Kidney (tissue), 14 donors: ENCODE results near the gene G6PC1. TPM values are rescaled to one million over a fixed set of nuclear protein-coding genes. Genes with fewer than 3 reads are reported as not detected.
"Not testable (repeated sequence)": the region's sequence is repeated elsewhere in the genome, so short reads cannot be mapped to it uniquely, and the experiment has no call there.

Source experiments
- DNase-seq, 5 donors: peaks; one replicate each; pipeline ENCODE4 v3.0.0-alpha.2; 2013 to 2020
- FAIRE-seq: peaks from 2 replicates; lab custom pipeline; 2012; peaks lifted over from hg19 to GRCh38; lab: Jason Lieb, UNC
- H3K27ac ChIP-seq, 2 donors: one replicate each; pipeline ENCODE4 v1.7.0; 2013; ENCODE audit warnings: low read depth in 2 of 2, low read length in 2 of 2, inconsistent platforms in 1 of 2
- H3K27me3 ChIP-seq: one replicate; pipeline ENCODE4 v1.7.1; 2013; ENCODE audit warnings: low read length, inconsistent platforms; ENCODE audit not compliant: control insufficient read depth, insufficient read depth
- H3K36me3 ChIP-seq, 3 donors: one replicate each; pipeline versions ENCODE4 v1.7.0 to v1.7.1; 2013; ENCODE audit warnings: low read length in 3 of 3, control low read depth in 1 of 3, inconsistent platforms in 1 of 3; ENCODE audit not compliant: insufficient read depth in 3 of 3, control insufficient read depth in 2 of 3
- H3K4me1 ChIP-seq, 3 donors: one replicate each; pipeline versions ENCODE4 v1.7.0 to v1.7.1; 2013; ENCODE audit warnings: low read length in 3 of 3, inconsistent platforms in 1 of 3, low read depth in 1 of 3; ENCODE audit not compliant: control insufficient read depth in 2 of 3, insufficient read depth in 2 of 3
- H3K4me3 ChIP-seq, 3 donors: one replicate each; pipeline versions ENCODE4 v1.7.0 to v1.8.1; 2013; ENCODE audit warnings: low read length in 3 of 3, control low read depth in 1 of 3, inconsistent platforms in 1 of 3
- H3K9ac ChIP-seq, 3 donors: one replicate each; pipeline versions ENCODE4 v1.7.0 to v1.7.1; 2013; ENCODE audit warnings: low read length in 3 of 3, control low read depth in 1 of 3, inconsistent platforms in 1 of 3
- H3K9me3 ChIP-seq, 3 donors: one replicate each; pipeline versions ENCODE4 v1.7.0 to v1.7.1; 2013; ENCODE audit warnings: low read length in 3 of 3, control low read depth in 1 of 3, inconsistent platforms in 1 of 3; ENCODE audit not compliant: control insufficient read depth in 2 of 3, insufficient read depth in 1 of 3
- CTCF ChIP-seq: IDR thresholded peaks from 3 replicates; pipeline ENCODE4 v1.5.1; 2012; ENCODE audit warnings: mild to moderate bottlenecking, moderate library complexity, borderline replicate concordance; ENCODE audit not compliant: insufficient read depth; ENCODE audit errors: extremely low read depth
- intact Hi-C: fragments of 100-400 bp; cut with DNase I; formaldehyde crosslinking; loops from one replicate; pipeline ENCODE4 v1.11.1; 2022
- polyA plus RNA-seq: library from polyadenylated mRNA; stranded (reverse); fragments of 350-450 nt; fragmentation: Illumina TruSeq; extraction: RNeasy Lipid Tissue Mini Kit (QIAGEN cat#74804); gene quantifications from one replicate; pipeline ENCODE4 v1.2.3, GENCODE V29; 2014; ENCODE audit warnings: low read depth, low replicate concordance; ENCODE audit not compliant: insufficient read depth
- total RNA-seq: library from RNA; stranded (reverse); fragmentation: NEBNext Ultra II Directional; extraction: Animal tissue kit (Norgen Biotek cat#: 25700); gene quantifications from one replicate; pipeline ENCODE4 v1.2.1, GENCODE V29; 2021
- donor health status: control.
- donor health status: control.
- donor health status: control.
- donor health status: control.
- donor health status: control.
- donor health status: DM: yes; HTN: yes; CAD: no.
- donor health status: Normal renal cell carcinoma (clear cell type).

G6PC1 gene
- total and polyA plus RNA-seq, 2 donors from 2014 or later, result 0.16 to 10.5 TPM

GRCh38 chr17:42880776-42881310, 19.8 kb upstream of the G6PC1 start:
- Histone ChIP-seq H3K4me1 (peaks cover 0 to 24% (median 15%) of the 10 kb centered on the region in 3 donors), H3K9ac (no peak overlapping the region), H3K9me3 (no peaks in the 10 kb centered on the region), H3K4me3 (no peak overlapping the region), H3K36me3 (no peaks in the 10 kb centered on the region), H3K27ac (no peak overlapping the region), H3K27me3 (no peaks in the 10 kb centered on the region)
- TF ChIP-seq CTCF, result no peak
- intact Hi-C loops, result no loop called here
- FAIRE-seq (no peak), DNase-seq (peak in 1 of 5 donors; percentile 39)

GRCh38 chr17:42881706-42882105, 18.9 kb upstream of the G6PC1 start:
- peak in 1 of 5 donors; percentile 7 for DNase-seq
- intact Hi-C loops, H3K27me3 ChIP-seq, H3K9ac ChIP-seq, FAIRE-seq, H3K4me3 ChIP-seq, H3K36me3 ChIP-seq, H3K27ac ChIP-seq, H3K9me3 ChIP-seq: not testable (repeated sequence)
- peaks cover 0 to 30% (median 23%) of the 10 kb centered on the region in 3 donors for H3K4me1 ChIP-seq

DNA sequence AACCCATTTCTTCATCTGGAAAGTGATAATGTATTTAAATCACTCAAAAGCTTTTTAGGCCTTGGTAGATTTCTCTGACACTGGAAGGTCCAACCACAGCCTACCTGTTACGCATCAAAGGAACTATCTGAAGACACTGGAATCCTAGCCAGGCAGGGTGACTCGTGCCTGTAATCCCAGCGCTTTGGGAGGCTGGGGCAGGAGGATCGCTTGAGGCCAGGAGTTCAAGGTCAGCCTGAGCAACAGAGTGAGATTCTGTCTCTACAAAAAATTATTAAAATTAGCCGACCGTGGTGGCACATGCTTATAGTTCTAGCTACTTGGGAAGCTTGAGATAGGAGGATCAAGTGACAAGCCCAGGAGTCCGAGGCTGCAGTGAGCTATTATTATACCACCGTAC, 18.4 kb upstream of the G6PC1 start:
- H3K9me3 ChIP-seq, result no peaks in the 10 kb centered on the region
- H3K36me3 ChIP-seq, result no peaks in the 10 kb centered on the region
- no peak overlapping the region for H3K27ac ChIP-seq
- H3K4me1 ChIP-seq, result peaks cover 0 to 31% (median 27%) of the 10 kb centered on the region in 3 donors
- FAIRE-seq (no peak), DNase-seq (peak in 1 of 5 donors; percentile 15)
- H3K27me3 ChIP-seq, result no peaks in the 10 kb centered on the region
- H3K9ac ChIP-seq, result no peak overlapping the region
- no peak overlapping the region for H3K4me3 ChIP-seq
- no peak for TF ChIP-seq CTCF
- intact Hi-C loops, result no loop called here

GRCh38 chr17:42883802-42884558, 16.6 kb upstream of the G6PC1 start:
- no peaks in the 10 kb centered on the region for H3K9me3 ChIP-seq
- FAIRE-seq, result no peak
- no peak overlapping the region for H3K4me3 ChIP-seq
- DNase-seq, result peak in 3 of 5 donors; percentile 30 to 71 (median 51)
- H3K36me3 ChIP-seq, result no peaks in the 10 kb centered on the region
- TF ChIP-seq CTCF, result no peak
- H3K27ac ChIP-seq, result peak overlapping the region; percentile 11 to 41
- intact Hi-C loops, result no loop called here
- H3K4me1 ChIP-seq, result peaks cover 0 to 28% (median 27%) of the 10 kb centered on the region in 3 donors
- no peaks in the 10 kb centered on the region for H3K27me3 ChIP-seq
- peak overlapping the region in 1 of 3 donors; percentile 29 for H3K9ac ChIP-seq

GRCh38 chr17:42885806-42886205, 14.8 kb upstream of the G6PC1 start:
- H3K4me3 ChIP-seq, result not testable (repeated sequence)
- peaks cover 0 to 37% (median 32%) of the 10 kb centered on the region in 3 donors for H3K4me1 ChIP-seq

More at GRCh38 chr17:42885806-42886205, 14.8 kb upstream of the G6PC1 start:
- H3K27ac ChIP-seq, intact Hi-C loops, FAIRE-seq, H3K27me3 ChIP-seq, H3K36me3 ChIP-seq, H3K9me3 ChIP-seq, H3K9ac ChIP-seq: not testable (repeated sequence)
- peak in 1 of 5 donors; percentile 4 for DNase-seq
